ENCODE results near the gene MRAP. TPM values are rescaled to one million over a fixed set of nuclear protein-coding genes. Genes with fewer than 3 reads are reported as not detected.

MRAP gene
- total RNA-seq, 1 donor from 2014 or later, result not detected

DNA sequence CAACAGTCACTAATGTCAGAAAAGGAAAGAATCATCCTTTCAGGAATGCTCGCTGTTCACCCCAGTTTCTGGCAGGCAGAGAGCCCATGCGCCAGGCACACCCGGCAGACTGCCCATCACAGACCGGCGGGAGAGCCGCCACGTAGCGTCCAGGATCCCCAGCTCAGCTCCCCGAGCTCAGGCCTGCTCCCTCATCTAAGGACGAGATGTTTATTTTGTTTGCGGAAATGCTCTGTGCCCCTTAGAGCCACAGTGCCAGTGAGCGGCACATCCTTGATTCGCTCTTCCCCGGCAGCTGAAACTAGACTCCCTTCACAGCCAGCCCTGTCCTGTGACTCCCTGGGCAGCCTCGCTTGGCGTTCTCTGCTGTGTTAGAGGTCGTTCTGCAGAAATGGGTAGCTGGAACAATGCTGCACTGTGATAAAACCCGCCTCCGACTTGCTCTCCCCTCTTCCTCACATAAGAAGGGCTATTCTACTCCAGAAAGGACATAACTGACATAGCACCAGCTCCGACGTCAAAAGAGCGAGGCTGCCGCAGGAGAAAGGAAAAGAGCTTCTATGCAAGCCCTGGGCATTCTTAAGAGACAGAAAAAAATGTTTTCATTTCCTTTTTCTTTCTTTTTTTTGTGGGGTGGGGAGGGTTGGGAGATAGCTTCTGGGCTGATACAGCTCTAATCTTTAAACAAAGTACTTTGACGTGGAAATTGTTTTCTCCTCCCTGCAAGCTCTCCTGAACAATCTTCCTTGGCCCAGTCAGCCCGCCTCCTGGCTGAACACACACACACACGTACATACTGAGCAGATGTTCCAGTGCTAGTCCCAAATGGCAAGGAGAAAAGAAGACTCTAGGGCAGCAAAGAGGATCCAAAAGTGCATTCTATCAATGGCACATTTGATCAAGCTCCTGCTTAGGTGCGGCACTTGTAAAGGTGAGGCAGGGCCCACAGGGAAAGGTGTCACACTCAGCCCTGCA, 37.2 kb downstream of the MRAP start:
- Mint-ChIP-seq H3K4me3 (no peak overlapping the region), H3K27me3 (ENCODE audit: low read depth) (no peaks in the 10 kb centered on the region), H3K27ac (no peak overlapping the region), H3K9me3 (peaks cover 5% of the 10 kb centered on the region), H3K36me3 (peaks cover 59% of the 10 kb centered on the region), H3K4me1 (no peaks in the 10 kb centered on the region)
- TF ChIP-seq, protein P1, sequence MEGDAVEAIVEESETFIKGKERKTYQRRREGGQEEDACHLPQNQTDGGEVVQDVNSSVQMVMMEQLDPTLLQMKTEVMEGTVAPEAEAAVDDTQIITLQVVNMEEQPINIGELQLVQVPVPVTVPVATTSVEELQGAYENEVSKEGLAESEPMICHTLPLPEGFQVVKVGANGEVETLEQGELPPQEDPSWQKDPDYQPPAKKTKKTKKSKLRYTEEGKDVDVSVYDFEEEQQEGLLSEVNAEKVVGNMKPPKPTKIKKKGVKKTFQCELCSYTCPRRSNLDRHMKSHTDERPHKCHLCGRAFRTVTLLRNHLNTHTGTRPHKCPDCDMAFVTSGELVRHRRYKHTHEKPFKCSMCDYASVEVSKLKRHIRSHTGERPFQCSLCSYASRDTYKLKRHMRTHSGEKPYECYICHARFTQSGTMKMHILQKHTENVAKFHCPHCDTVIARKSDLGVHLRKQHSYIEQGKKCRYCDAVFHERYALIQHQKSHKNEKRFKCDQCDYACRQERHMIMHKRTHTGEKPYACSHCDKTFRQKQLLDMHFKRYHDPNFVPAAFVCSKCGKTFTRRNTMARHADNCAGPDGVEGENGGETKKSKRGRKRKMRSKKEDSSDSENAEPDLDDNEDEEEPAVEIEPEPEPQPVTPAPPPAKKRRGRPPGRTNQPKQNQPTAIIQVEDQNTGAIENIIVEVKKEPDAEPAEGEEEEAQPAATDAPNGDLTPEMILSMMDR (IDR thresholded peaks at IDR 0.05; ENCODE audit: unreplicated experiment), result no peak
- DNase-seq (ENCODE audit: low spot score in 2 of 2, unreplicated experiment in 2 of 2), result peak in 1 of 2 experiments; percentile 26

DNA sequence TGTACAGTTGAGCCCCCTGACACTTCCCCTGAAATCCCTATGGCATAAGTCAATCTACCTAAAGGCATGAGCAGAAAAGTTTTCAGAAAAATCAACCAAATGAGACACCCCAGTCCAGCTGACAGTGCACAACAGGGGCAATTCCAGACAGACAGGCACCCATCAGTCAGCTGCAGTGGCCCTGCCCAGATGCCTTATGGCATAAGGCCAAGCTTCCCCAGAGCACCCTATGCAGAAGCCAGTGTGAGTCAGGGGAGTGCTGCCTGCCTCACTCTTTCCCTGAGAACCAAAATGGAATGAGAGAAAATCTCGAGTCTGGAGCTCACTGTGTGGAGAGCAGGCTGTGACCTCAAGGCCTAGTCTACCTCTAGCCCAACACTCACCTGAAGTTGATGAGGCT, 38.1 kb downstream of the MRAP start:
- Mint-ChIP-seq H3K36me3 (peaks cover 64% of the 10 kb centered on the region), H3K4me1 (no peaks in the 10 kb centered on the region), H3K27me3 (ENCODE audit: low read depth) (no peaks in the 10 kb centered on the region), H3K4me3 (no peak overlapping the region), H3K27ac (no peak overlapping the region), H3K9me3 (peaks cover 5% of the 10 kb centered on the region)
- peak in 1 of 2 experiments; percentile 28 for DNase-seq (ENCODE audit: low spot score in 2 of 2, unreplicated experiment in 2 of 2)
- TF ChIP-seq, protein P1 (IDR thresholded peaks at IDR 0.05; ENCODE audit: unreplicated experiment), result no peak

DNA sequence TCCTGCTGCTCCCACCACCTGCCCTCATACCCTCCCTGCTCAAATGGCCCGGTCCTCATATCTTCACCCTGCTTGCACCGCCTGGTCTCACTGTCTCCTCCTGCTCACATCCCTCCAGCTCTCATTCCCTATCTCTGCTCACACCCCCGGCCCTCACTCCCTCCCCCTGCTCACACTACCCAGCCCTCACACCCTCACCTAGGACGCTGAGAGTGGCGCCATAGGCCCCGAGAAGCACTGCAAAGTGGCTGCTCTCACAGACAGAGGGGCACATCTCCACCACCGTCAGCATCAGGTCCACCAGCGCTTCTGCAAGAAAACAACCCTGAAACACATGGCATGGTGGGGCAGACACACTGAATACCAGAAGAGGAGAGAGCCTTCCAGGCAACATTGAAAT, 38.6 kb downstream of the MRAP start:
- DNase-seq (ENCODE audit: low spot score in 2 of 2, unreplicated experiment in 2 of 2), result peak in 1 of 2 experiments; percentile 17
- H3K9me3 Mint-ChIP-seq, result peaks cover 5% of the 10 kb centered on the region
- no peak overlapping the region for H3K4me3 Mint-ChIP-seq
- H3K4me1 Mint-ChIP-seq, result no peaks in the 10 kb centered on the region
- peaks cover 60% of the 10 kb centered on the region for H3K36me3 Mint-ChIP-seq
- no peaks in the 10 kb centered on the region for H3K27me3 Mint-ChIP-seq (ENCODE audit: low read depth)
- TF ChIP-seq, protein P1 (IDR thresholded peaks at IDR 0.05; ENCODE audit: unreplicated experiment), result no peak
- no peak overlapping the region for H3K27ac Mint-ChIP-seq

DNA sequence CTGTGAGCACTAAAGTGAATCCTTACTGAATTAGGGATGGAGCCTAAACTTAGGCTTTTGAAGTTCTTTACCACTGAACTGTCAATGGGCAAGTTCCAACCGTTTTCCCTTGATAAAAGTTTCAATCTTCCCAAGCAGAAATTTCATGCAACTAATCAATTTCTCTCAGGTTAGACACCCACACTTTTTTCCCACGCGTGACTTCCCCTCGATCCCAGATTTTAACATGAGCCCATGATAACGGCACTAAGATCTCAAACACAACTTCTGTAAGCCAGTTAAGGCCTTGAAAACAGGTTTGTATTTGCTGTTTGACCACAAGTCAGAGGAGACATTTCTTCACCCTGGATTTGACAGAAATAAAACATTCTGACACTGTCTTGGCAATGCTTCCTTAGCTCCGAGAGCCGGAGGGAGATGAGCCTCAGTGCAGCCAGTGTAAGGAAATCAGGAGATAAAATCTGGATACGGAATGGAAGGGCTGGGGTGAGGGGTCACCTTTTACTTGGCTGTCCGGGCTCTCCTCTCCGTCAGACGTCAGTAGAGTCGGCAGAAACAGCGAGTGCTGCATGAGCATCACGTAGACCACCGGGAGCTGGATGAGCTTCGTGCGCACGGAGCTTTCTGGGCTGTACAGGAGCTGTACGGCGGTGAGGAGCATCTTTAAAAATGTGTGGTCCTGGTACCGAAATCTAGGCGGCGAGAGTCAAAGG, 39.7 kb downstream of the MRAP start:
- H3K9me3 Mint-ChIP-seq, result peaks cover 3% of the 10 kb centered on the region
- TF ChIP-seq, protein P1 (IDR thresholded peaks at IDR 0.05; ENCODE audit: unreplicated experiment), result no peak
- no peak overlapping the region for H3K4me3 Mint-ChIP-seq
- H3K36me3 Mint-ChIP-seq, result peaks cover 56% of the 10 kb centered on the region
- H3K4me1 Mint-ChIP-seq, result no peaks in the 10 kb centered on the region
- peak in 1 of 2 experiments; percentile 10 for DNase-seq (ENCODE audit: low spot score in 2 of 2, unreplicated experiment in 2 of 2)
- no peaks in the 10 kb centered on the region for H3K27me3 Mint-ChIP-seq (ENCODE audit: low read depth)
- no peak overlapping the region for H3K27ac Mint-ChIP-seq

DNA sequence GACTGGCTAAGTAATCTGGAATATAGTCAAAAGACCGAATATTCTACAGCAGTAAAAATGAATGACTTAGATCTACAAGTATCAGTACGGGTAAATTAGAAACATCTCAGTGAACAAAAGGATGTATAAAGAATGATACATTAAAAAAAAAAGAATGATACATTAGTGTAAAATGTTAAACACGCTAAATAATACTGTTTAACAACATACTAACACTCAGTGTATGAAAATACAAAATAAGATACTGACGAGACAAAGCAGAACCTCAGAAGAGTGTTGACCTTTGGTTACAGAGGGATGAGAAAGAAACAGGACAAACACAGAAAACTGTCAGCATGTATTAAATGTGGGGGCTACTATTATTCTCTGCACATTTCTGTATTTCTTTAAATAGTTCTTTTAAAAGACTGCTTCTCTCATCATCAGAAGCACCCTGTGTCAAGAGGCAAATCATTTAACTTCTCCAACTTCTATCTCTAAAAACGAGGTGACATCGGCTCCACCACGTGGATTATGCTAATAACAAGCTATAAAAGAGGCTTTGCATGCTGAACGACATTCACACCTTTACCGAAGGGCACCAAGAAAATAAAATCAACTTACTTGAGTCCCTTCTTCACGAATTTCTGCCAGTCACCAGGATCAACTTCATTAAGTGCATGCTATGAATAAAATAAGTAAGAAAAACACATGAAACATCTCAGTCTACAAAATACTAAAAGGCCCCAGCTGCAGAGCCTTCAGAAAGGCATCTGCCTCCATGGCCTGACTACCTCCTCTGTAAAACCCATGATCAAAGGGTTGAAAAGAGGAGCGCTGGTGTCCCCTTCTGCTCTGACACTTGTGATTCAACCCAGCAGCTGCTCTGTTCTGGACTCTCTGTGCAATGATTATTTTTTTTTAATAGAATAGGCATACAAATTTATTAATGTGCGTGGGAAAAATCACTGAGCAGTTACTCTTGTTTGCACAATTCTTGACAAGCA, 42.5 kb downstream of the MRAP start:
- Mint-ChIP-seq H3K27ac (no peak overlapping the region), H3K9me3 (peaks cover 20% of the 10 kb centered on the region), H3K4me3 (no peak overlapping the region), H3K36me3 (peaks cover 69% of the 10 kb centered on the region), H3K27me3 (ENCODE audit: low read depth) (no peaks in the 10 kb centered on the region), H3K4me1 (no peaks in the 10 kb centered on the region)
- DNase-seq (ENCODE audit: low spot score in 2 of 2, unreplicated experiment in 2 of 2), result no peak
- TF ChIP-seq, protein P1 (IDR thresholded peaks at IDR 0.05; ENCODE audit: unreplicated experiment), result no peak

All from mesothelial cell of epicardium (in vitro differentiated cells).